Choroid plexus epithelial cell (primary cell): ENCODE measurements around the gene GEMIN7.

Source experiments
- DNase-seq: peaks from one replicate; pipeline ENCODE4 v3.0.0-alpha.2; 2010; ENCODE audit warnings: low read depth
- H3K4me3 ChIP-seq: 2 replicates; pipeline ENCODE4 v1.5.1; 2011; ENCODE audit warnings: low read depth, mild to moderate bottlenecking, control low read depth, low read length, moderate library complexity
- TF ChIP-seq, protein P1 (sequence below): conservative IDR thresholded peaks from 2 replicates; pipeline ENCODE4 v1.5.1; 2011; ENCODE audit warnings: low read depth, mild to moderate bottlenecking, control low read depth, inconsistent platforms, low read length, moderate library complexity

Gene GEMIN7

DNA sequence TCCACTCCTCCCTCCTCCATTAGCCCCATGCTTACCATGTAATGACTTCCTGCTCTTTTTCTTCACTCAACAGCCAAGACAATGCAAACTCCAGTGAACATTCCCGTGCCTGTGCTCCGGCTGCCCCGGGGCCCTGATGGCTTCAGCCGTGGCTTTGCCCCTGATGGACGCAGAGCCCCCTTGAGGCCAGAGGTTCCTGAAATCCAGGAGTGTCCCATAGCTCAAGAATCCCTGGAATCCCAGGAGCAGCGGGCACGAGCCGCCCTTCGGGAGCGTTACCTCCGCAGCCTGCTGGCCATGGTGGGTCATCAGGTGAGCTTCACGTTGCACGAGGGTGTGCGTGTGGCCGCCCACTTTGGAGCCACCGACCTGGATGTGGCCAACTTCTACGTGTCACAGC is 11.0 kb downstream of the GEMIN7 start:
- TF ChIP-seq, protein P1, sequence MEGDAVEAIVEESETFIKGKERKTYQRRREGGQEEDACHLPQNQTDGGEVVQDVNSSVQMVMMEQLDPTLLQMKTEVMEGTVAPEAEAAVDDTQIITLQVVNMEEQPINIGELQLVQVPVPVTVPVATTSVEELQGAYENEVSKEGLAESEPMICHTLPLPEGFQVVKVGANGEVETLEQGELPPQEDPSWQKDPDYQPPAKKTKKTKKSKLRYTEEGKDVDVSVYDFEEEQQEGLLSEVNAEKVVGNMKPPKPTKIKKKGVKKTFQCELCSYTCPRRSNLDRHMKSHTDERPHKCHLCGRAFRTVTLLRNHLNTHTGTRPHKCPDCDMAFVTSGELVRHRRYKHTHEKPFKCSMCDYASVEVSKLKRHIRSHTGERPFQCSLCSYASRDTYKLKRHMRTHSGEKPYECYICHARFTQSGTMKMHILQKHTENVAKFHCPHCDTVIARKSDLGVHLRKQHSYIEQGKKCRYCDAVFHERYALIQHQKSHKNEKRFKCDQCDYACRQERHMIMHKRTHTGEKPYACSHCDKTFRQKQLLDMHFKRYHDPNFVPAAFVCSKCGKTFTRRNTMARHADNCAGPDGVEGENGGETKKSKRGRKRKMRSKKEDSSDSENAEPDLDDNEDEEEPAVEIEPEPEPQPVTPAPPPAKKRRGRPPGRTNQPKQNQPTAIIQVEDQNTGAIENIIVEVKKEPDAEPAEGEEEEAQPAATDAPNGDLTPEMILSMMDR: no peak
- no peak overlapping the region for H3K4me3 ChIP-seq
- DNase-seq: no peak

DNA sequence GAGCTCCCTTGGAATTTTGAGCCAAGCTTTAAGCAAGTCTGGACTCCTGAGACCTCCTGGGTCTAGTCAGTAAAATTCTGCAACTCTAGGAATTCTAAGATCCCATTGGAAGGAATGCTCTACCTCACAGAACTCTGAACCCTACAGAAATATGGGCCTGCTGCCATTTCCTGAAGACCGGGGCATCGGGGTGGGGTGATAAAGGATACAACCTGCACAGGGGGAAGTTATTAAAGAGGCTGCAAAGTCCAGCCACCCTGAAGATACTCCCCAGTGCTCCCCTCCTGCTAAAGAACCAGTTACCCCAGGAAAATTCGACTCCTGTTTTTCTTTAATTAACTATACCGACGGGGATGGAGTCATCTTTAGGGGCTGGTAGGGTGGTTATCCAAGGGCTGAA is 11.5 kb downstream of the GEMIN7 start:
- peak overlapping the region; percentile 73 for H3K4me3 ChIP-seq
- TF ChIP-seq, protein P1: no peak
- DNase-seq: no peak

DNA sequence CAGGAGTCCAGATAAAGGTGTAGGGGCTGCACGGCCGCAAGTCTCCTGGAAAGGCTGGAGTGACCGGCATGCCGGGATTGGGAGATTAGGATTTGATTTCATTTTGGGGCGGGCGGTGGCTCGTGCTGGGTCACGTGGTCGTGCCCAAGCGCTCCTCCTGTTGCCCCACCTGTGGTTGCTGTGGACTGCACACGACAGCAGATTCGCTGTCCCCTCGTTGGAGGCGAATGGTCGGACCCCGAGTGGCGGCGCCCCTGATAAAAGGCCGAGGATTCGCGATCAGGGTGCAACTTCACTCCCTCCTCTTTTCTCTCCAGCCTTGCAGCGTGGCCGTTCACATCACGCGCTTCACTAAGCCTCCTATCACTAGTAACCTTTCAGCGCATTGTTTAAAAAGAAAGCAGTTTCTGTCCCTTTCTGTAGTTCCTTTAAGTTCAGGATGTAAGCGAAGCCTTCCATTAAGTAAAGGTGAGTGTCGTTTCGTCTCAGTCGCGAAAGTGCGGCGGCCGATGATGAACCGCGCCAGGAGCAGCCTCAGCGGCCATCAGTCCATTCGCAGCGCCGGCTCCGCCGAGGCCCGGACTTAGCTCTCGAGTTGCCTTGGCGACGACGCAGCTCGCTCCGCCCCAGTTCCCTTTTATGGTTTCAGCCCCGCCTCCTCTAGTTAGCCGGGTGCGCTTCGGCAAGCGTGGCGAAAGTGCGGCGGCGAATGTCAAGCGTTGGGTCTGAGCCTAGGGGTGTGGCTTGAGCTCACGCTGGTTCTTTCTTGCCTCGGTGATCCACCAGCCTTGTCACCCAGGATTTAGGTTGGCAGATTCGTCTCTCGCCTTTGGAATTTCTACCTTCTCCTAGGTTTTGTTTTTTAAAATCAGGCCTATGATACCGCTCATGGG is 12.2 kb downstream of the GEMIN7 start:
- DNase-seq: peak; percentile 99
- H3K4me3 ChIP-seq: peak overlapping the region; percentile 73

GRCh38 chr19:45092747-45093678 is 14.0 kb downstream of the GEMIN7 start, which contains the start of gene PPP1R37:
Gene PPP1R37 (plus strand): TSS chr19:45093179. CDS start chr19:45093326, 147 bp downstream.
- TF ChIP-seq, protein P1: no peak
- DNase-seq: peak; percentile 99
- H3K4me3 ChIP-seq: peak within 1 kb of the TSS; percentile 73

More for the DNA sequence above, 12.2 kb downstream of the GEMIN7 start:
- TF ChIP-seq, protein P1: no peak

GRCh38 chr19:45094137-45094536 is 15.1 kb downstream of the GEMIN7 start:
- peak overlapping the region; percentile 73 for H3K4me3 ChIP-seq
- DNase-seq: no peak
- TF ChIP-seq, protein P1: no peak

GRCh38 chr19:45094707-45095106 is 15.6 kb downstream of the GEMIN7 start:
- TF ChIP-seq, protein P1: no peak
- no peak for DNase-seq
- H3K4me3 ChIP-seq: peak overlapping the region; percentile 27
